GM12878 (cell line): ENCODE measurements around the gene CACNA2D1. TPM values are rescaled to one million over a fixed set of nuclear protein-coding genes. Genes with fewer than 3 reads are reported as not detected.

ENCODE experiments used
- ATAC-seq: fragments of 200-7000 bp; cut with Tn5 transposase; 3 replicates; pipeline ENCODE4 v1.9.1; 2020; ENCODE audit warnings: mild to moderate bottlenecking, moderate library complexity
- BruUV-seq: library from RNA; stranded (reverse); fragments of 400-500 nt; replicated peaks from 2 replicates; lab custom pipeline; 2021; lab: Mats Ljungman, UMichigan
- CTCF ChIA-PET: fragments of 300-600 bp; sonication (Branson Sonifier 250); formaldehyde crosslinking; extraction: SDS; loops from one replicate; lab custom pipeline; 2021; ENCODE audit warnings: inconsistent platforms; lab: Yijun Ruan, JAX
- POLR2A ChIA-PET: fragments of 350-600 bp; formaldehyde crosslinking; extraction: SDS; loops from one replicate; lab custom pipeline; 2021; ENCODE audit warnings: inconsistent platforms; lab: Charles Lee
- RAD21 ChIA-PET: fragments of 300-600 bp; sonication (Branson Sonifier 250); formaldehyde crosslinking; loops from one replicate; lab custom pipeline; 2023; ENCODE audit warnings: antibody characterized with exemption; ENCODE audit not compliant: unreplicated experiment; lab: Charles Lee
- SMC1A ChIA-PET: fragments of 300-600 bp; sonication (Branson Sonifier 250); formaldehyde crosslinking; loops from one replicate; lab custom pipeline; 2023; ENCODE audit not compliant: unreplicated experiment, uncharacterized antibody; lab: Charles Lee
- DNase-seq: peaks from one replicate; pipeline ENCODE4 v3.0.0-alpha.2; 2011; ENCODE audit warnings: low read depth, low spot score
- FAIRE-seq: peaks from 3 replicates; lab custom pipeline; 2011; peaks lifted over from hg19 to GRCh38; lab: Jason Lieb, UNC
- H2AFZ ChIP-seq: 2 replicates; pipeline ENCODE4 v1.6.0; 2011; ENCODE audit warnings: low read depth, low read length, control low read depth; ENCODE audit not compliant: control insufficient read depth
- H3K27ac ChIP-seq: 2 replicates; pipeline ENCODE4 v1.5.1; 2011; ENCODE audit warnings: control low read depth; ENCODE audit not compliant: control insufficient read depth, insufficient read depth
- H3K27me3 ChIP-seq, 2 experiments: replicated peaks in 1 of 2; 2 replicates each; pipeline versions ENCODE4 v1.6.0 to v1.6.1; 2011; ENCODE audit warnings: low read length in 1 of 2; ENCODE audit not compliant: control insufficient read depth in 2 of 2, insufficient read depth in 2 of 2
- H3K36me3 ChIP-seq, 2 experiments: 2 replicates each; pipeline ENCODE4 v1.5.1; 2011; ENCODE audit warnings: low read length in 1 of 2; ENCODE audit not compliant: control insufficient read depth in 2 of 2, insufficient read depth in 2 of 2
- H3K4me1 ChIP-seq: 2 replicates; pipeline ENCODE4 v1.6.1; 2011; ENCODE audit warnings: mild to moderate bottlenecking, low read length, moderate library complexity, mixed read lengths; ENCODE audit not compliant: control insufficient read depth, insufficient read depth
- H3K4me2 ChIP-seq: 2 replicates; pipeline ENCODE4 v1.6.0; 2011; ENCODE audit warnings: control low read depth; ENCODE audit not compliant: control insufficient read depth, insufficient read depth
- H3K4me3 ChIP-seq: fragments of 200-600 bp; sonication (generic); 2 replicates; pipeline ENCODE4 v1.5.1; 2016
- H3K79me2 ChIP-seq: 2 replicates; pipeline ENCODE4 v1.6.0; 2011; ENCODE audit warnings: low read length; ENCODE audit not compliant: control insufficient read depth, insufficient read depth
- H3K9ac ChIP-seq: 2 replicates; pipeline ENCODE4 v1.8.0; 2011; ENCODE audit warnings: low read length, control low read depth, mixed read lengths; ENCODE audit not compliant: control insufficient read depth, insufficient read depth
- H3K9me3 ChIP-seq: replicated peaks from 3 replicates; pipeline ENCODE4 v1.5.1; 2011; ENCODE audit warnings: mild to moderate bottlenecking, low read length; ENCODE audit not compliant: control insufficient read depth, insufficient read depth
- H4K20me1 ChIP-seq: 2 replicates; pipeline ENCODE4 v1.6.0; 2011; ENCODE audit not compliant: control insufficient read depth, insufficient read depth
- IKZF1 ChIP-seq: fragments of 450-650 bp; conservative IDR thresholded peaks from 2 replicates; pipeline ENCODE4 v1.6.1; 2017; ENCODE audit warnings: antibody characterized with exemption, mild to moderate bottlenecking
- IKZF2 ChIP-seq, 2 experiments: fragments of 450-650 bp; IDR thresholded peaks; 2 replicates each; pipeline ENCODE4 v1.6.1; 2017; ENCODE audit warnings: mild to moderate bottlenecking in 2 of 2, moderate library complexity in 2 of 2
- JUND ChIP-seq: IDR thresholded peaks from 2 replicates; pipeline ENCODE4 v1.6.1; 2012; ENCODE audit warnings: low read depth, mild to moderate bottlenecking, low read length, improper control_type of control experiment, moderate library complexity
- MAX ChIP-seq: IDR thresholded peaks from 2 replicates; pipeline ENCODE4 v1.6.1; 2012; ENCODE audit warnings: low read depth, low read length, improper control_type of control experiment
- MTA2 ChIP-seq: fragments of 450-650 bp; IDR thresholded peaks from 2 replicates; pipeline ENCODE4 v1.6.1; 2016; ENCODE audit warnings: low read depth, mild to moderate bottlenecking, moderate library complexity
- NBN ChIP-seq: fragments of 450-650 bp; IDR thresholded peaks from 2 replicates; pipeline ENCODE4 v1.6.1; 2016
- NR2F1 ChIP-seq: fragments of 450-650 bp; conservative IDR thresholded peaks from 2 replicates; pipeline ENCODE4 v1.6.1; 2017; ENCODE audit warnings: mild to moderate bottlenecking
- PBX3 ChIP-seq: IDR thresholded peaks from 2 replicates; pipeline ENCODE4 v1.6.1; 2011; ENCODE audit warnings: mild to moderate bottlenecking, low read depth, low read length, moderate library complexity; ENCODE audit not compliant: insufficient replicate concordance
- PKNOX1 ChIP-seq: fragments of 450-650 bp; IDR thresholded peaks from 2 replicates; pipeline ENCODE4 v1.6.1; 2016; ENCODE audit warnings: mild to moderate bottlenecking
- RBBP5 ChIP-seq: fragments of 200-600 bp; sonication (generic); conservative IDR thresholded peaks from 2 replicates; pipeline ENCODE4 v1.6.1; 2016
- RELB ChIP-seq: fragments of 450-650 bp; IDR thresholded peaks from 2 replicates; pipeline ENCODE4 v1.6.1; 2017; ENCODE audit warnings: low read depth, mild to moderate bottlenecking, moderate library complexity
- ZNF24 ChIP-seq: fragments of 450-650 bp; IDR thresholded peaks from 2 replicates; pipeline ENCODE4 v1.6.1; 2017; ENCODE audit warnings: antibody characterized with exemption, mild to moderate bottlenecking
- WGBS: methylation state at CpG from one replicate; pipeline ENCODE4 v1.1.6; 2016; ENCODE audit warnings: low lambda C conversion rate; ENCODE audit not compliant: insufficient replicate concordance, insufficient coverage; ENCODE audit errors: missing lambda C conversion rate; 5-methylcytosine and 5-hydroxymethylcytosine counted together
- in situ Hi-C: fragments of 300-500 bp; cut with MboI; formaldehyde crosslinking; loops from 9 replicates; pipeline ENCODE4 v1.14.3; 2018; ENCODE audit warnings: mixed read lengths
- intact Hi-C: fragments of 100-400 bp; cut with micrococcal nuclease; formaldehyde crosslinking; loops from one replicate; pipeline ENCODE4 v1.14.2; 2022; ENCODE audit not compliant: unreplicated experiment
- polyA plus RNA-seq, 11 experiments: library from polyadenylated mRNA; depleted of rRNA in 4 of 11; unstranded in 6 of 11; stranded (reverse) in 5 of 11; fragments of >200 nt; fragmentation: Nextera tagmentation in 4 of 11; fragmentation: Illumina TruSeq in 1 of 11; extraction: Ambion mirVana in 4 of 11; extraction: Trizol in 1 of 11; gene quantifications; 1 replicate in 1 of 11; 2 replicates in 10 of 11; pipeline versions ENCODE4 v1.2.1 to v1.2.3, GENCODE V29; 2011 to 2016; ENCODE audit warnings: inconsistent platforms in 2 of 11, missing spikeins in 2 of 11, low read depth in 1 of 11
- total RNA-seq, 4 experiments: library from RNA; depleted of rRNA in 3 of 4; stranded (reverse); fragments of >200 nt in 3 of 4; fragmentation: Illumina TruSeq in 1 of 4; extraction: Trizol in 1 of 4; gene quantifications; 2 replicates each; pipeline versions ENCODE4 v1.2.1 to v1.2.3, GENCODE V29; 2013 to 2021

Gene CACNA2D1
- total and polyA plus RNA-seq, 10 of the 15 experiments (the other 5 are each of a cell fraction or from before 2014, with no cell fraction given) = 0.14 to 14.8 (median 0.97) TPM

- H4K20me1 ChIP-seq = no peaks in the 10 kb centered on the region
- POLR2A ChIA-PET = interaction anchor here (0.6 kb wide), 1 partner anchor 79 kb away, joined by 4 read pairs; no protein-coding TSS in a partner anchor
- in situ Hi-C loops = no loop called here
- no peaks in the 10 kb centered on the region for H3K9me3 ChIP-seq
- no peaks in the 10 kb centered on the region; a peak in 1 of 4 replicates for H3K27me3 ChIP-seq
- H3K4me3 ChIP-seq = no peak overlapping the region
- H3K27ac ChIP-seq = no peak overlapping the region
- BruUV-seq = no TSS peak
- RAD21 ChIA-PET = interaction anchor here (0.6 kb wide), 1 partner anchor 156 kb away, joined by 3 read pairs; no protein-coding TSS in a partner anchor
- no peaks in the 10 kb centered on the region for H3K4me1 ChIP-seq
- SMC1A ChIA-PET = interaction anchor here (0.6 to 2.7 kb wide), 7 partner anchors 9 to 99 kb away, joined by 3 to 12 read pairs (median 3); no protein-coding TSS in a partner anchor
- H3K79me2 ChIP-seq = no peaks in the 10 kb centered on the region
- H2AFZ ChIP-seq = no peak overlapping the region
- CTCF ChIA-PET = interaction anchor here (0.6 to 1.6 kb wide), 3 partner anchors 13 to 509 kb away, joined by 3 to 4 read pairs (median 3); no protein-coding TSS in a partner anchor
- peak; percentile 33; the same call in 2 of the 3 replicates for ATAC-seq
- no peak overlapping the region for H3K9ac ChIP-seq
- TF ChIP-seq NBN (no peak), PKNOX1 (0 out of 2 replicates have a peak, but pooled peaks have one; percentile 27)
- intact Hi-C loops = no loop called here
- no peak overlapping the region for H3K4me2 ChIP-seq
- no peaks in the 10 kb centered on the region for H3K36me3 ChIP-seq
- no peak for DNase-seq
- FAIRE-seq = no peak
Measured at GRCh38 chr7:82142263-82142864, 301.2 kb downstream of the CACNA2D1 start.

GRCh38 chr7:82141427-82141826 is 302.1 kb downstream of the CACNA2D1 start:
- TF ChIP-seq IKZF2 (IDR thresholded peaks at IDR 0.05) (peak in 1 of 2 experiments; percentile 43; a peak in 1 of 4 replicates), NR2F1 (peak; percentile 53; the same call in 1 of the 2 replicates), PBX3 (no peak), ZNF24 (no peak), RELB (0 out of 2 replicates have a peak, but pooled peaks have one; percentile 23), RBBP5 (no peak), IKZF1 (peak; percentile 34; the same call in 1 of the 2 replicates), MTA2 (peak; percentile 63; the same call in 1 of the 2 replicates), JUND (no peak), MAX (no peak)
- H3K4me2 ChIP-seq = no peak overlapping the region
- intact Hi-C loops (no loop called here), in situ Hi-C loops (no loop called here)
- H3K27ac ChIP-seq = no peak overlapping the region
- H3K9ac ChIP-seq = no peak overlapping the region
- no peak overlapping the region for H2AFZ ChIP-seq
- BruUV-seq = no TSS peak
- H3K79me2 ChIP-seq = no peaks in the 10 kb centered on the region
- ATAC-seq (peak; percentile 88), FAIRE-seq (no peak), DNase-seq (no peak)
- 19% methylated on average over 7 of the region's 7 CpGs for WGBS
- H3K9me3 ChIP-seq = no peaks in the 10 kb centered on the region
- SMC1A ChIA-PET = interaction anchor here (0.8 to 2.7 kb wide), 10 partner anchors 10 to 464 kb away, joined by 3 to 12 read pairs (median 4); no protein-coding TSS in a partner anchor
- RAD21 ChIA-PET = interaction anchor here (0.7 kb wide), 1 partner anchor 90 kb away, joined by 3 read pairs; no protein-coding TSS in a partner anchor
- H3K27me3 ChIP-seq = no peaks in the 10 kb centered on the region; a peak in 1 of 4 replicates
- no peaks in the 10 kb centered on the region for H4K20me1 ChIP-seq
- CTCF ChIA-PET = interaction anchor here (0.5 to 1.6 kb wide), 7 partner anchors 9 to 362 kb away, joined by 3 to 5 read pairs (median 4); no protein-coding TSS in a partner anchor
- POLR2A ChIA-PET = interaction anchor here (1.0 kb wide), 1 partner anchor 83 kb away, joined by 3 read pairs; no protein-coding TSS in a partner anchor
- H3K4me1 ChIP-seq = no peaks in the 10 kb centered on the region
- no peaks in the 10 kb centered on the region for H3K36me3 ChIP-seq
- no peak overlapping the region for H3K4me3 ChIP-seq
